HG03135 (cell line): ENCODE data around the gene EVL.
"Not testable (repeated sequence)": the region's sequence is repeated elsewhere in the genome, so short reads cannot be mapped to it uniquely, and the experiment has no call there.

Experiments used
- ATAC-seq: cut with Tn5 transposase; IDR thresholded peaks from one replicate; pipeline ENCODE4 v1.9.1; 2021; ENCODE audit warnings: mild to moderate bottlenecking, moderate library complexity; ENCODE audit not compliant: unreplicated experiment

The EVL gene

GRCh38 chr14:100065111-100065871, at the start of gene EVL:
TSS of gene EVL (plus strand) at chr14:100065422. CDS start at chr14:100065501, 79 bp downstream.
- ATAC-seq: peak; percentile 53

- ATAC-seq: no peak
Observed at GRCh38 chr14:100017553-100017952, 47.7 kb upstream of the EVL start.

GRCh38 chr14:100018054-100018453, 47.2 kb upstream of the EVL start:
- no peak for ATAC-seq

GRCh38 chr14:100018482-100018881, 46.7 kb upstream of the EVL start:
- no peak for ATAC-seq

GRCh38 chr14:100019156-100019744, 46.0 kb upstream of the EVL start:
- no peak for ATAC-seq

- no peak for ATAC-seq
Observed at GRCh38 chr14:100020629-100021028, 44.6 kb upstream of the EVL start.

GRCh38 chr14:100022772-100023451, 42.3 kb upstream of the EVL start:
- ATAC-seq: no peak

GRCh38 chr14:100025111-100025510, 40.1 kb upstream of the EVL start:
- ATAC-seq: no peak

- ATAC-seq: no peak
Observed at GRCh38 chr14:100027771-100028490, 37.3 kb upstream of the EVL start.

GRCh38 chr14:100028990-100029677, 36.1 kb upstream of the EVL start:
- no peak for ATAC-seq

GRCh38 chr14:100030006-100030405, 35.2 kb upstream of the EVL start:
- ATAC-seq: not testable (repeated sequence)

GRCh38 chr14:100030452-100031153, 34.6 kb upstream of the EVL start:
- no peak for ATAC-seq

GRCh38 chr14:100031506-100032281, 33.5 kb upstream of the EVL start:
- ATAC-seq: no peak

GRCh38 chr14:100032738-100033137, 32.5 kb upstream of the EVL start:
- ATAC-seq: no peak

- ATAC-seq: no peak
Observed at GRCh38 chr14:100033347-100034075, 31.7 kb upstream of the EVL start.

GRCh38 chr14:100034468-100034867, 30.8 kb upstream of the EVL start:
- no peak for ATAC-seq

GRCh38 chr14:100034961-100035500, 30.2 kb upstream of the EVL start:
- no peak for ATAC-seq

- ATAC-seq: no peak
Observed at GRCh38 chr14:100035700-100036099, 29.5 kb upstream of the EVL start.
